A549 (cell line): Measurements from ENCODE around the gene PDSS1. TPM values are rescaled to one million over a fixed set of nuclear protein-coding genes. Genes with fewer than 3 reads are reported as not detected.

Source experiments
- ATAC-seq, 2 experiments: fragments of 200-7000 bp in 1 of 2; fragments of >200 bp in 1 of 2; cut with Nextera tagmentation in 1 of 2; cut with Tn5 transposase in 1 of 2; 3 replicates each; pipeline versions ENCODE4 v1.8.0 to v1.9.1; 2018 to 2020; ENCODE audit warnings: mild to moderate bottlenecking in 1 of 2, moderate library complexity in 1 of 2
- CTCF ChIA-PET: fragments of 300-600 bp; sonication (Branson Sonifier 250); formaldehyde crosslinking; extraction: SDS; loops from one replicate; lab custom pipeline; 2021; ENCODE audit warnings: antibody characterized with exemption, inconsistent platforms; lab: Yijun Ruan, JAX
- POLR2A ChIA-PET: fragments of 350-600 bp; formaldehyde crosslinking; extraction: SDS; loops from one replicate; lab custom pipeline; 2021; ENCODE audit warnings: antibody characterized with exemption, inconsistent platforms; lab: Yijun Ruan, JAX
- DNase-seq, 2 experiments: peaks; one replicate each; pipeline versions ENCODE4 v3.0.0 to v3.0.0-alpha.2; 2011 to 2016; ENCODE audit warnings: low read depth in 1 of 2, low spot score in 1 of 2
- FAIRE-seq: peaks from 2 replicates; lab custom pipeline; 2011; peaks lifted over from hg19 to GRCh38; lab: Jason Lieb, UNC
- H3K27ac ChIP-seq, 2 experiments: fragments of >200 bp; sonication (Bioruptor Twin); formaldehyde crosslinking; 3 replicates each; pipeline ENCODE4 v1.5.1; 2016 to 2017
- H3K4me1 ChIP-seq: fragments of >200 bp; sonication (Bioruptor Twin); formaldehyde crosslinking; 3 replicates; pipeline ENCODE4 v1.6.1; 2016
- H3K4me2 ChIP-seq: fragments of >200 bp; sonication (Bioruptor Twin); formaldehyde crosslinking; 3 replicates; pipeline ENCODE4 v1.6.1; 2016
- H3K4me3 ChIP-seq: fragments of >200 bp; sonication (Bioruptor Twin); formaldehyde crosslinking; 3 replicates; pipeline ENCODE4 v1.5.1; 2016
- H3K9me3 ChIP-seq: fragments of >200 bp; sonication (Bioruptor Twin); formaldehyde crosslinking; 3 replicates; pipeline ENCODE4 v1.6.1; 2016
- ATOH8 ChIP-seq: fragments of 250-450 bp; sonication (Bioruptor Pico); IDR thresholded peaks from 2 replicates; pipeline ENCODE4 v1.5.0; 2020; ENCODE audit warnings: low read depth, mild to moderate bottlenecking, moderate library complexity
- CHD2 ChIP-seq: fragments of 150-350 bp; IDR thresholded peaks from 2 replicates; pipeline ENCODE4 v1.6.1; 2014; ENCODE audit warnings: low read length; ENCODE audit not compliant: partially characterized antibody
- CTCF ChIP-seq: fragments of >200 bp; sonication (Bioruptor Twin); formaldehyde crosslinking; IDR thresholded peaks from 3 replicates; pipeline ENCODE4 v1.5.1; 2016
- E2F6 ChIP-seq: IDR thresholded peaks from 2 replicates; pipeline ENCODE4 v1.6.1; 2012; ENCODE audit warnings: low read depth, borderline replicate concordance
- EHF ChIP-seq: fragments of 250-450 bp; sonication (Bioruptor Pico); IDR thresholded peaks from 2 replicates; pipeline ENCODE4 v1.5.0; 2020; ENCODE audit warnings: mild to moderate bottlenecking
- FOSB ChIP-seq: fragments of 250-450 bp; sonication (Bioruptor Pico); IDR thresholded peaks from 2 replicates; pipeline ENCODE4 v1.5.0; 2020; ENCODE audit warnings: mild to moderate bottlenecking, moderate library complexity
- FOSL2 ChIP-seq, 2 experiments: fragments of 450-650 bp in 1 of 2; fragments of >200 bp in 1 of 2; sonication (Bioruptor Twin) in 1 of 2; formaldehyde crosslinking; IDR thresholded peaks; 2 replicates each; pipeline versions ENCODE4 v1.5.0 to v1.6.1; 2016 to 2020; ENCODE audit warnings: mild to moderate bottlenecking in 1 of 2, moderate library complexity in 1 of 2
- FOXS1 ChIP-seq: fragments of 250-450 bp; sonication (Bioruptor Pico); IDR thresholded peaks from 2 replicates; pipeline ENCODE4 v1.5.0; 2020; ENCODE audit warnings: mild to moderate bottlenecking, moderate library complexity
- HEYL ChIP-seq: fragments of 250-450 bp; sonication (Bioruptor Pico); IDR thresholded peaks from 2 replicates; pipeline ENCODE4 v1.8.0; 2021; ENCODE audit warnings: mild to moderate bottlenecking, moderate library complexity
- KDM5A ChIP-seq: fragments of 200-600 bp; sonication (generic); IDR thresholded peaks from 2 replicates; pipeline ENCODE4 v1.6.1; 2016; ENCODE audit warnings: antibody characterized with exemption, mild to moderate bottlenecking
- MAFK ChIP-seq: fragments of 450-650 bp; IDR thresholded peaks from 2 replicates; pipeline ENCODE4 v1.6.1; 2014; ENCODE audit not compliant: partially characterized antibody
- MYC ChIP-seq: IDR thresholded peaks from 2 replicates; pipeline ENCODE4 v1.6.1; 2012; ENCODE audit warnings: mild to moderate bottlenecking, inconsistent platforms, low read length, improper control_type of control experiment, borderline replicate concordance
- PBX3 ChIP-seq: IDR thresholded peaks from 2 replicates; pipeline ENCODE4 v1.6.1; 2012
- PHF8 ChIP-seq: fragments of 200-600 bp; sonication (generic); IDR thresholded peaks from 2 replicates; pipeline ENCODE4 v1.6.1; 2016; ENCODE audit warnings: low read depth, mild to moderate bottlenecking, antibody characterized with exemption, moderate library complexity, borderline replicate concordance
- RCOR1 ChIP-seq: fragments of 150-350 bp; IDR thresholded peaks from 2 replicates; pipeline ENCODE4 v1.6.1; 2014; ENCODE audit warnings: antibody characterized with exemption, low read length, low read depth
- REST ChIP-seq: fragments of 200-600 bp; sonication (generic); IDR thresholded peaks from 2 replicates; pipeline ENCODE4 v1.6.1; 2016; ENCODE audit warnings: antibody characterized with exemption, mild to moderate bottlenecking, moderate library complexity
- SMC3 ChIP-seq: fragments of >200 bp; sonication (Bioruptor Twin); formaldehyde crosslinking; IDR thresholded peaks from 3 replicates; pipeline ENCODE4 v1.6.1; 2018; ENCODE audit warnings: inconsistent platforms
- USF2 ChIP-seq: fragments of 450-650 bp; IDR thresholded peaks from 2 replicates; pipeline ENCODE4 v1.6.1; 2014; ENCODE audit warnings: antibody characterized with exemption
- ZNF302 ChIP-seq: fragments of 250-450 bp; sonication (Bioruptor Pico); IDR thresholded peaks from 2 replicates; pipeline ENCODE4 v1.9.0; 2021; ENCODE audit warnings: inconsistent platforms, mild to moderate bottlenecking, moderate library complexity
- WGBS: methylation state at CpG from one replicate; pipeline ENCODE4 v1.1.6; 2017; ENCODE audit errors: missing lambda C conversion rate; 5-methylcytosine and 5-hydroxymethylcytosine counted together
- polyA plus RNA-seq, 4 experiments: library from polyadenylated mRNA; depleted of rRNA in 3 of 4; stranded (reverse); fragments of >200 nt; fragmentation: RNase III in 1 of 4; extraction: RNeasy Plus Mini Kit Qiagen cat#74134 plus additional on column Dnase treatment in 1 of 4; gene quantifications; 2 replicates in 3 of 4; 3 replicates in 1 of 4; pipeline ENCODE4 v1.2.3, GENCODE V29; 2011 to 2017

Gene PDSS1
- polyA plus RNA-seq, 2 of the 4 experiments (the other 2 are of a cell fraction): 14.9 to 24.8 TPM

GRCh38 chr10:26773633-26774032 is 76.1 kb downstream of the PDSS1 start:
- CTCF ChIA-PET: interaction anchor here (1.0 kb wide), 1 partner anchor 109 kb away, joined by 3 read pairs; no protein-coding TSS in a partner anchor
- TF ChIP-seq MYC (no peak), ZNF302 (no peak), RCOR1 (no peak), SMC3 (no peak), CTCF (no peak), REST (no peak), E2F6 (no peak), FOXS1 (no peak), HEYL (CRISPR knock-in tag) (no peak), KDM5A (no peak), CHD2 (no peak), FOSB (no peak), EHF (CRISPR knock-in tag) (no peak), PBX3 (no peak), PHF8 (no peak), FOSL2 (IDR thresholded peaks at IDR 0.05) (no peak), FOSL2 (CRISPR knock-in tag; IDR thresholded peaks at IDR 0.05) (no peak), MAFK (no peak), ATOH8 (CRISPR knock-in tag) (no peak), USF2 (no peak)
- DNase-seq: no peak
- Histone ChIP-seq H3K4me1 (peaks cover 9% of the 10 kb centered on the region), H3K27ac (no peak overlapping the region), H3K9me3 (no peaks in the 10 kb centered on the region), H3K4me2 (no peak overlapping the region), H3K4me3 (no peak overlapping the region)
- ATAC-seq: no peak
- WGBS: 93% methylated on average over 2 of the region's 2 CpGs
- FAIRE-seq: no peak
- POLR2A ChIA-PET: no interaction called here
